ENCODE results near the gene RIC8B.
A peak's percentile ranks its signal among the peaks of the same experiment; 100 is the strongest.
"Not testable (repeated sequence)": the region's sequence is repeated elsewhere in the genome, so short reads cannot be mapped to it uniquely, and the experiment has no call there.

Gene RIC8B

DNA sequence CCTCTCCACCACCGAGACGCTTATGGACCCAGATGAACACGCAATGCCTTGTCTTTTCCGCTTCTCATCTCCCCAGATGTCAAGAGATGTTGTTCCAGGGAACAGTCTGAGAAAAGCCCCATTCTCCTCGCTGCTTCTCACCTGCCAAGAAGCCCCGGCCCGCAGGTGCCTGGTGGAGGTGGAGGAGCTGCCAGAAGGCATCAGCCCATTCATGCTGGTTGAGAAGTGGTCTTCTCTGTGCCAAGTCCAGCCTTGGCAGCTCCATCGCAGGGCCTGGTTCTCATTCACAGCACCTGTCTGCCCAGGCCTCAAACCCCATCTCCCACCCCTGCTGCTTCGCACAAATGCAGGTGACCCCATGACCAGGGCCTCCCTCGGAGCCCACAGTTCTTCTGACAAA, 139.0 kb downstream of the RIC8B start:
- DNase-seq (ENCODE audit: extremely low read depth, low read depth) = no peak

DNA sequence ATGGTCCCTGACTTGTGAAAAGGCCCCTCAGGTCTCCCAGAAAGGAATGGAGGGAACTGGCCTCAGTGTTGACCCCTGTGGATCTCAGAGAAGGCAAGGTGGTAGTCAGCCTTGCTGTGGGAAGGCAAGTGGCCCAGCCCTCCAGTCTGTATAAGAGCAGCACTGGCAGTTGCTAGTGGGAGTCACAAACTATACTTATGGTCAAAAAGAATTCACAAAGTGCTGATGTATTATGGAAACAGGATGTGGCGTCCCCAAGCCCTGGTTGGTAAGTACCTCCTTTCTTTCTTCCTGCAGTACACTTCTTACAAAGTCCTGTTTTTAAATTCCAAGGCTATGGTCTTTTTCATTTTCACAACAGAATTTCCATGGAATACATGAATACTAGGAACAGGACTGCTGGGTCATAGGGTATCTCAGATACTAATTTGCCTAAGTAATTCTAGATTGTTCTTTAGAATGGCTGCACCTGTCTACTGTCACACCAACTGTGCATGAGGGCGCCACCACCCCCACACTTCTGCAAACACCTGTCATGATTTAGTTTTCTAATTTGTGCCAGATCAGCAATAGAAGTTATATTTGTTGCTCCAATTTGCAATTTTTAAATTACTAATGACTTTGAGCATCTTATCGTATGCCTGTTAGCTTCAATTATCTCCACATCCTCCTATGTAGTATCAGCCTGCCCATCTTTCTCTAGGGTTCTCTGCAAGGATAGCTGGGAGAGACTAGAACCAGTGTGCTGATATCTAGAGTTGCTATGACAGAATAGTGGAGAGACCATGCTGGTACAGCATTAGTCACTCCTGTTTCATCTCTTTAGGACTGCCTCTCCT, 140.5 kb downstream of the RIC8B start:
- TF ChIP-seq, protein P1, sequence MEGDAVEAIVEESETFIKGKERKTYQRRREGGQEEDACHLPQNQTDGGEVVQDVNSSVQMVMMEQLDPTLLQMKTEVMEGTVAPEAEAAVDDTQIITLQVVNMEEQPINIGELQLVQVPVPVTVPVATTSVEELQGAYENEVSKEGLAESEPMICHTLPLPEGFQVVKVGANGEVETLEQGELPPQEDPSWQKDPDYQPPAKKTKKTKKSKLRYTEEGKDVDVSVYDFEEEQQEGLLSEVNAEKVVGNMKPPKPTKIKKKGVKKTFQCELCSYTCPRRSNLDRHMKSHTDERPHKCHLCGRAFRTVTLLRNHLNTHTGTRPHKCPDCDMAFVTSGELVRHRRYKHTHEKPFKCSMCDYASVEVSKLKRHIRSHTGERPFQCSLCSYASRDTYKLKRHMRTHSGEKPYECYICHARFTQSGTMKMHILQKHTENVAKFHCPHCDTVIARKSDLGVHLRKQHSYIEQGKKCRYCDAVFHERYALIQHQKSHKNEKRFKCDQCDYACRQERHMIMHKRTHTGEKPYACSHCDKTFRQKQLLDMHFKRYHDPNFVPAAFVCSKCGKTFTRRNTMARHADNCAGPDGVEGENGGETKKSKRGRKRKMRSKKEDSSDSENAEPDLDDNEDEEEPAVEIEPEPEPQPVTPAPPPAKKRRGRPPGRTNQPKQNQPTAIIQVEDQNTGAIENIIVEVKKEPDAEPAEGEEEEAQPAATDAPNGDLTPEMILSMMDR (IDR thresholded peaks at IDR 0.05; ENCODE audit: low read depth, low read length) = no peak

More for the DNA sequence above, 139.0 kb downstream of the RIC8B start:
- TF ChIP-seq, protein P1 (IDR thresholded peaks at IDR 0.05; ENCODE audit: low read depth, low read length) = no peak

GRCh38 chr12:106915635-106916026, 141.1 kb downstream of the RIC8B start:
- TF ChIP-seq, protein P1 (IDR thresholded peaks at IDR 0.05; ENCODE audit: low read depth, low read length) = no peak
- no peak for DNase-seq (ENCODE audit: extremely low read depth, low read depth)

More for the DNA sequence above, 140.5 kb downstream of the RIC8B start:
- DNase-seq (ENCODE audit: extremely low read depth, low read depth) = no peak

DNA sequence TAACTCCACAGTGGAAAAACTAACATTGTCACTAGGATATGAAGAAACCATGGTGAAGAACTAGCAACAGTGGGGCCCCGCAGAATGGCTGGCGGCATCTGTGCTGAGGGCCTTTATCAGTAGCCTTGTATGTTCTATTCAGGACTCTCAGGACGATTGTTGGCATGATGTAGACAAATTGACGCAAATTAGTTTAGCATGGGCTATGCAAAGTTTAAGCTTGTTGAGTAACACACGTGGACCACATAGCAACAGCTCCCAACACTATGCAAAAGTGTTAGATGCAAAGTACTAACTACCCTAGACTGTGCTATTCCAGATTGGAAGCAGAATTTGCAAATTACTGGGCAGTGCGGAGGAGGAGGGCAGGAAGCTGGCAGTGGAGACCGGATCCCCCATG, 143.0 kb downstream of the RIC8B start:
- DNase-seq (ENCODE audit: extremely low read depth, low read depth) = no peak
- TF ChIP-seq, protein P1 (IDR thresholded peaks at IDR 0.05; ENCODE audit: low read depth, low read length) = no peak

DNA sequence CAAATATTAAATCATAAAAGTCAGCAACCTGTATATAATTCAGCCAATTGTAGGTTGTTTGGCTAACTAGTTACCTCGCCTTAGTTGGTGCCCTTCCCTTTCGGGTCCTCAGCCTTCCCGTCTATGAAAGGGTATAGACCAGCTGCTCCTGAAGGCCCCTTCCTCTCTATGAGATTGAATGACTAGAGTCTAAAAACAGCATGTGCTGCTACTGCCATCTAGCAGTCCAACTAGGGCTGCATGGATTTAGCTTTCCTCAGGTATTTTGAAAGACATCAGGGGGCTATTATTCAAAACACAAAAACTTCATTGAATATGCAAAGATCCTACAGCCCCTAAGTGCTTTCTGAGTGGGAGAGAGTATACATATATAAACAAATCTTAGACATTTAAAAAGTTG, 144.3 kb downstream of the RIC8B start:
- TF ChIP-seq, protein P1 (IDR thresholded peaks at IDR 0.05; ENCODE audit: low read depth, low read length) = peak; percentile 32
- DNase-seq (ENCODE audit: extremely low read depth, low read depth) = no peak

- DNase-seq (ENCODE audit: extremely low read depth, low read depth) = peak; percentile 15
- TF ChIP-seq, protein P1 (IDR thresholded peaks at IDR 0.05; ENCODE audit: low read depth, low read length) = peak; percentile 69
Measured at GRCh38 chr12:106919910-106920544, 145.5 kb downstream of the RIC8B start.

DNA sequence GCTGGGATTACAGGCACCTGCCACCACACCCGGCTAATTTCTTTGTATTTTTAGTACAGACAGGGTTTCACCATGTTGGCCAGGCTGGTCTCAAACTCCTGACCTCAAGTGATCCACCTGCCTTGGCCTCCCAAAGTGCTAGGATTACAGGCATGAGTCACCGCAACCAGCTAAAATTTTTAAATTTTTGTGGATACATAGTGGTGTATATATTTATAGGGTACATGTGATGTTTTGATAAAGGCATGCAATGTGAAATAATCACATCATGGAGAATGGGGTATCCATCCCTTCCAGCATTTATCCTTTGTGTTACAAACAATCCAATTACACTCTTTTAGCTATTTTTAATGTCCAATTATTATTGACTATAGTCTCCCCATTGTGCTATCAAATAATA, 147.5 kb downstream of the RIC8B start:
- not testable (repeated sequence) for DNase-seq (ENCODE audit: extremely low read depth, low read depth)

DNA sequence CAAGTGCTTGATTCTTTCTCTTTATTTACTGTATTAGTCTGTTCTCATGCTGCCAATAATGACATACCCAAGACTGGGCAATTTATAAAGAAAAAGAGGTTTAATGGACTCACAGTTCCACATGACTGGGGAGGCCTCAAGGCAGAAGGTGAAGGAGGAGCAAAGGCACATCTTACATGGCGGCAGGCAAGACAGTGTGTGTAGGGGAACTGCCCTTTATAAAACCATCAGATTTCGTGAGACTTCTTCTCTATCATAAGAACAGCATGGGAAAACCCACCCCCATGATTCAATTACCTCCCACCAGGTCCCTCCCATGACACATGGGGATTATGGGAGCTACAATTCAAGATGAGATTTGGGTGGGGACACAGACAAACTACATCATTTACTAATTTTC, 149.1 kb downstream of the RIC8B start:
- not testable (repeated sequence) for DNase-seq (ENCODE audit: extremely low read depth, low read depth)
